Activated gamma-delta T cell treated with anti-CD3 and anti-CD28 coated beads, Interleukin-2, amount 50 U/mL, for 16 hours (primary cell): ENCODE measurements around the gene PGS1.
A peak's percentile ranks its signal among the peaks of the same experiment; 100 is the strongest.
"Not testable (repeated sequence)": the region's sequence is repeated elsewhere in the genome, so short reads cannot be mapped to it uniquely, and the experiment has no call there.

Source experiments
- DNase-seq: peaks from one replicate; pipeline ENCODE4 v3.0.0-alpha.2; 2020; ENCODE audit warnings: low read depth

PGS1 gene, protein sequence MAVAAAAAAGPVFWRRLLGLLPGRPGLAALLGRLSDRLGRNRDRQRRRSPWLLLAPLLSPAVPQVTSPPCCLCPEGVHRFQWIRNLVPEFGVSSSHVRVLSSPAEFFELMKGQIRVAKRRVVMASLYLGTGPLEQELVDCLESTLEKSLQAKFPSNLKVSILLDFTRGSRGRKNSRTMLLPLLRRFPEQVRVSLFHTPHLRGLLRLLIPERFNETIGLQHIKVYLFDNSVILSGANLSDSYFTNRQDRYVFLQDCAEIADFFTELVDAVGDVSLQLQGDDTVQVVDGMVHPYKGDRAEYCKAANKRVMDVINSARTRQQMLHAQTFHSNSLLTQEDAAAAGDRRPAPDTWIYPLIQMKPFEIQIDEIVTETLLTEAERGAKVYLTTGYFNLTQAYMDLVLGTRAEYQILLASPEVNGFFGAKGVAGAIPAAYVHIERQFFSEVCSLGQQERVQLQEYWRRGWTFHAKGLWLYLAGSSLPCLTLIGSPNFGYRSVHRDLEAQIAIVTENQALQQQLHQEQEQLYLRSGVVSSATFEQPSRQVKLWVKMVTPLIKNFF

DNA sequence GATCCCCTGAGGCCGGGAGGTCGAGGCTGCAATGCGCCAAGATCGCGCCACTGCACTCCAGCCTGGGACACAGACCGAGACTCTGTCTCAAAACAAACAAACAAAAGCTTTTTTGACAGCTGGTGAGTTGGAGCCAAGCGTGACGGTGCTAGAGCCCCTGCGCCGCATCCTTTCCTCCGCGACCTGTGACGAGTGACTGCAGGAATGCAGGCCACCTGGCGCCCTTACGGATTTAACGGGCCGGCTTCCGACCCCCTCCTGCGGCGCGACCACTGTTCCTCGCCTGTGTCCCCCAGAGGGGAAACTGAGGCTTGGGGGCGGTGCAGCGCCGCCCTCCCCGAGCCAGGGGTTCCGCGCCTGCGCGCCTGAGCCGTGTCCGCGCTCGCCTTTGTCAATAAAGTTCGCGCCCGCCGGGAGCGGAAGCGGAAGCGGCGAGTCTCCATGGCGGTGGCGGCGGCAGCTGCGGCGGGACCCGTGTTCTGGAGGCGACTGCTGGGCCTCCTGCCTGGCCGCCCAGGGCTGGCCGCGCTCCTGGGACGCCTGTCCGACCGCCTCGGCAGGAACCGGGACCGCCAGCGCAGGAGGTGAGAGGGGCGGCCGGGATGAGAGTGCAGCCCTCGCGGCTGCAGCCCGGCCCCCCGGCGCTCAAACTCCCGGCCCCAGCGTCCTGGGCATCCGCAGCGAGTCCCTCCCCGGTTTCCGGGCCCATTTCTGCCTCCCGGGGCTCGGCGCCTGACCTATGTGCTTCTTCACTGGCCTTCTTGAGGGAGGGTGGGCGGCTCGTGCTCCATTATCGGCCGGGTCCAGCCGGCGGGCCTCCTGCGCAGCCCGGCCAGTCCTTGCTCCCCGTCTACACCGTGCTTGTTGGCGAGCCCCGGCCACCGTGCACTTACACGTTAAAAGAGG is at the start of gene PGS1:
PGS1 (plus strand) TSS at position 425 of the 906 bp plus-strand sequence; CDS start at position 442, 17 bp downstream.
- peak; percentile 77 for DNase-seq

DNA sequence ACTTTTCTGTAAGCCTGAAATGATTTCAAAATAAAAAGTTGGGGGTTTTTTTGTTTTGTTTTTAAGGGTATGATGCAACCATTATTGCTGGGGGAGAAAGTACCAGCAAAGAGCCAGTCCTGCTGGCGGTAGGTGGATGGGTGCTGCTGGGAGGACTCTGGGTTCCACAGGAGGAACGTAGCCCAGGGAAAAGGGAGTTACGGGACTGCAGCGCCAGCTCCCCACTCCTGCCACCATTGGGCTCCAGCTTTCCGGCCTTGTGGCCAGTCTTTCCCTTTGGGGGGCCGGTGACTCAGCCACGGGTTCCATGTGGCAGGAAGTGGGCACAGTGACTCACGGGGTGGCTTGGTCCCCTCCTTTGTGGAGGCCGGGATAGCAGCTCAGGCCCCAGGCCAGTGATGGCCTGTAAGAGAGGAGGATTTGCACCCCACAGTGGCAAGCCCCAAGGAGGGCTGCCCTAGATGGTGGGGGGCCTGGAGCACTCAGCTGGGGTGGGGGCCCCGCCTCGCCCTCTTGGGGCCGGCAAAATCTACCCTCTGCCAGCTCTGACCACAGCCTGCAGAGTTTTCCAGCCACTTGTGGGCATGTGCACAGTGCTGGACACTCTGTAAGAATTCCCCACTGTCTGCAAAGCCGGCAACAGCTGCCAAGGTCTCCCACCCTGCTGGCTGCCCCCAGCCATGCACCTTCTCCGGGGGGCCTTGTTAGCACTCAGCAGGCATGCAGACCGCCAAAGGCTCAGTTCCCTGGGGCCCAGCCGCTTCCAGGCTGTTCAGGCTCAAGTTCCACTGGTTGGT is 49.0 kb upstream of the PGS1 start:
- no peak for DNase-seq

DNA sequence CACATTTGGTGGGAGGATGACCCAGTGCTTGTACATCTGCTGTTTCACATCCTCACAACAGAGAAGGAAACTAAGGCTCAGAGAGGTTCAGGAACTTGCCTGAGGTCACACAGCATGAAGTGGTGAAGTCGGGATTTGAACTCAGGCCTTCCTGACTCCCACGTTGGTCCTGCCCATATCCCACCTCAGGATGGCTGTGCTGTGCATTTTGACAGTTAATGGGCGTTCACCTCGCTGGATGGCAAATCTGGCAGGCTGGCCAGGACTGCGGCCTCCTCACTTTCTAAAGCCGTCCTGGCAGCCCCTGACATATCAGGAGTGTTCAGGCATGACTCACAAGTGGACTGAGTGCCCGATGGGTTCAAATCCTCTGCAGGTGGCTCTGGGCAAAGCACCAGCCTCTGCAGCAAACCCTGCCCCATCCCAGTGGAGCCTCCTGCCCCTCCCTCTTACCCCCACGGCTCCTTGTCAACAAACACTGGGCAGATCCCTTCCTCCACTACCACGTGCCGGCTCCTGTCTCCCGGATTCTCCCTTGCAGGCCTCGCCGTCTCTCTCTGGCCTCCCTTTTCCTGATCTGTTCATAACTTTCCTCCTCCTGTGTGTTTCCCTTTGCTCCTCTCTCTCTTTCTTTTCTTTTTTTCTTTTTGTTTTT is 47.8 kb upstream of the PGS1 start:
- DNase-seq = no peak

DNA sequence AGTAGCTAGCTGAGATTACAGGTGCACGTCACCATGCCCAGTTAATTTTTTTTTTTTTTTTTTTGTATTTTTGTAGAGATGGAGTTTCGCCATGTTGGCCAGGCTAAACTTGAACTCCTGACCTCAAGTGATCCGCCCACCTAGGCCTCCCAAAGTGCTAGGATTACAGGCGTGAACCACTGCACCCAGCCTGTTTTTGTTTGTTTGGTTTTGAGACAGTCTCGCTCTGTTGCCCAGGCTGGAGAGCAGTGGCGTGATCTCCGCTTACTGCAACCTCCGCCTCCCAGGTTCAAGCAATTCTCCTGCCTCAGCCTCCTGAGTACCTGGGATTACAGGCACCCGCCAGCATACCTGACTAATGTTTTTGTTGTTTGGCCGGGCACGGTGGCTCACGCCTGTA is 47.1 kb upstream of the PGS1 start:
- not testable (repeated sequence) for DNase-seq

DNA sequence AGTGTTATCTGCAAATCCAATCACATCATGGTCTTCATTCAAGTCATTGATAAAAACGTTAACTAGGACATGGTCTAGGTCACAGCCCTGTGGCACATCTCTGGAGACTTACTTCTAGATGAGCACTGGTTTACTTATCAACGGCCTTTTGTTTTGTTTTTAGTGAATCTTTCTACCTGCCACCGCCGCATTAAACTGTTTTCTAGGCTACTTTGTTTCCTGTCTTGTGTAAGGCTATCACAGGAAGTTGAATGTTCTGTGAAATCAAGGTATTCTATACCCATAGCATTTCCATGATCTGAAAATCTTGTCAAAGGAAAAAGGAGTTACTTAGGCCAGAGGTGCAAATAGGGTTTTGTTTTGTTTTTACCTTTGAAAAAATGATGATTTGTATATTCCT is 45.5 kb upstream of the PGS1 start:
- DNase-seq = no peak

DNA sequence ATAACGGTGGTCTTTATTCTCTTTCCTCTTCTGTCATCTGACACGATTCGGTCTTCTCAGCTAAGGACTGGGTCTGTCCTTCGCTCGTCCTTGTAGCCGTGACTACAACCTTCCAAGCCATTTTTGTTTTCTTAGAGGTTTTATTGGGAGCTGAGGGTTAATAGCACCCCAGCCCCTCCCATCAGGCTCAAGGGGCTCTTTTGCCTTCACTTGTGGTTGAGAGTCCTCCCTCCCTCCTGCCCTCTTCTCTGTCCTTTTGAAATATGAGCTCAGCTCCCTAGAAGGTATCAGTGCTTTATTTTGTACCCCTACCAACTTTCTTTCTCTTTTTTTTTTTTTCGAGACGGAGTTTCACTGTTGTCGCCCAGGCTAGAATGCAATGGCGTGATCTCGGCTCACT is 43.2 kb upstream of the PGS1 start:
- DNase-seq = no peak

DNA sequence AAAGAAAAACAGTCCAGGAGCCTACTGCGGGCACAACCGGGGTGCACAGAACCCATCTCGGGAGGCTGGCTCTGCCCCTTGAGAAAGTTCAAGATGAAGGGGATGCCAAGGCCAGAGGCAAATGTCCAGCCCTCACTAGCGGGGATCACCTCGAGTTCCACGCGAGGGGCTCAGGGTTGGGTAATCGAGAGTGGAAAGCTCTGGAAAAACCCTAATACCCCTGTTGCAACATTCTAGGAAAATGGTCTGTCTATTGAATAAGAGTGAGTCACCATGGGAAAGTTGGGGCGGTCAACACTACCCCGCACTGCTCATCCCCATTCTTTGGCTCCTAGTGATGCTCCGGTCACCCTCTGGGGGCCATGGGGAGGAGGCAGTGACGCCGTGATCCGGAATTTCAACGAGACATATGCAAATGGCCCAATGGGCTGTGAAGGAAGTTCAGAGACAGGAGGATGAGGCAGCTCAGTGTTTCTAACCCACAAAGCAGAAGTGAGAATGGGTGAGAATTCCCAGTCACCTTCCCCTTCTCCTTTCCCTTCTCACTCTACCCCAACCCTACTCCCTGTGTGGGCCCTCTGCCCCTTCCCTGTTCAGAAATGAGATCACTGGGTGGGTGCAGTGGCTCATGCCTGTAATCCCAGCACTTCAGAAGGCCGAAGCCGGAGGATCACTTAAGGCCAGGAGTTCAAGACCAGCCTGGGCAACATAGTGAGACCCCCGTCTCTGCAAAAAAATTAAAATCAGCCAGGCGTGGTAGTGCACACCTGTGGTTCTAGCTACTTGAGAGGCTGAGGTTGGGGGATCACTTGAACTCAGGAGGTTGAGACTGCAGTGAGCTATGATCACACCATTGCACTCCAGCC is 41.0 kb upstream of the PGS1 start:
- no peak for DNase-seq

DNA sequence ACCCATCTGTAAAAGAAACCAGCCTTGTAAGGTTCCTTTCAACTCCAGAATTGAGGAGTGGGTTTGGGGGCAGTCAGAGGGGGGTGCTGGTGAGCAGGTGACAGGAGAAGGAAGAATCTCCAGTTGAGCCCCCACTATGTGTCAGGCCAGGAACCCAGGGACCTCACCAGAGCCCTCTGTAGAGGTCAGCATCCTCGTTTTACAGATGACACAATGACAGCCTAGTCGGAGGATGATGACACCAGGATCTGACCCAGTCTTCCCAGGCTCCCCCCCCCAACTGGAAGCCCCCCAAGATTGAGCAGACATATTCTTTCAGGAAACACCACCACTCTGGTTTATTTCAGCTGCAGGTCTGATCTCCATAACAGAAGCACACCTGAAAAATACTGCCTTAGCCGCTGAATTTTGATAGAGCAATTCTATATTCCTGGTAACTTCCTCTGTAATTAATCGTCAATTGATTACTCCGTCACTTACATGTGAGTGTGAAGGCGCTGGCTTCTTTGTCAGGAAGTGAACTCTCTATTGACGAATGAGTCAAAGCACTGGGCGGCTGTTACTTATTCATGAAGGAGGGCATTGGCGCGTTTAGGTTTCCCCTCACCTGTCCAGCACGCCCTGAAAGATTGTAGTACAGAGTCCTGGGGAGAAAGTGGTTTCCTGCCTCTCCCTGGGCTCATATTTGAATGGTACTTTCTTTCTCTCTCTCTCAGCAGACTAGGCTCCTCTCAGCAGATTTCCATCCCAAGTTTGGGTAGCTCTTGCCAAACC is 39.8 kb upstream of the PGS1 start:
- no peak for DNase-seq

DNA sequence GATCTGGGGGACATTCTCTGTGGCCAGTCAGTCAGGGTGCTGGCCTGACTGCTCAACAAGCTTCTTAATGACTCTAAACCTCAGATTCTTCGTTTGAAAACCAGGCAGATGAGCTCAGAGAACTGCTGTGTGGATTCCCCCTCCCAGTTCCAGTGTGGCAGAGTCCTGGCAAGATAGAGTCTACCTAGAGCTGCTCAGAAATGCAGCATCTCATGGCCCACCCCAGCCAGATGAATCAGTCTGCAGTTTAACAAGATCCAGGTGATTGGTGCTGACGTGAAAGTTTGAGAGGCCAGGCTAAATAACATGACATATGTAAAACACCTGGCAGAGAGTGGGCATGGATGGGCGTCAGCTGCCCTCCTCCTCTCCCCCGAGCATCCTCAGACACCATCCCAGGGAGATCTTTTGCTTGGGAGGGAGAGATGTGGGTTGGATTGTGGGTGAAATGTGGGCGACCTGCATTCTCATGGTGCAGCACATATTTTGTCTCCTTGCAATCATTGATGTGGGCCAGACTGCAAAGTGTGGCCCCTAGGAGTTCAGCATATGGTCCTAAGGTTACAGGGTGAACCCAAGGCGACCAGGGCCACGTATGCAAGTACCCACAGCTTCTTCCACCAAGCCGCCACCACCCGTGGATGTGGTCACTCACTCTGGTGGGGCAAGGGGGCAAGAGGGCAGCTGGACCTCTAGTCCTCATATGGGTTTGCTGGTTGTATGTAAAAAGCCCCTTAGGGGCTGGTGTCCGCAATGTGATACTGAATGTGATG is 38.1 kb upstream of the PGS1 start:
- DNase-seq = no peak

DNA sequence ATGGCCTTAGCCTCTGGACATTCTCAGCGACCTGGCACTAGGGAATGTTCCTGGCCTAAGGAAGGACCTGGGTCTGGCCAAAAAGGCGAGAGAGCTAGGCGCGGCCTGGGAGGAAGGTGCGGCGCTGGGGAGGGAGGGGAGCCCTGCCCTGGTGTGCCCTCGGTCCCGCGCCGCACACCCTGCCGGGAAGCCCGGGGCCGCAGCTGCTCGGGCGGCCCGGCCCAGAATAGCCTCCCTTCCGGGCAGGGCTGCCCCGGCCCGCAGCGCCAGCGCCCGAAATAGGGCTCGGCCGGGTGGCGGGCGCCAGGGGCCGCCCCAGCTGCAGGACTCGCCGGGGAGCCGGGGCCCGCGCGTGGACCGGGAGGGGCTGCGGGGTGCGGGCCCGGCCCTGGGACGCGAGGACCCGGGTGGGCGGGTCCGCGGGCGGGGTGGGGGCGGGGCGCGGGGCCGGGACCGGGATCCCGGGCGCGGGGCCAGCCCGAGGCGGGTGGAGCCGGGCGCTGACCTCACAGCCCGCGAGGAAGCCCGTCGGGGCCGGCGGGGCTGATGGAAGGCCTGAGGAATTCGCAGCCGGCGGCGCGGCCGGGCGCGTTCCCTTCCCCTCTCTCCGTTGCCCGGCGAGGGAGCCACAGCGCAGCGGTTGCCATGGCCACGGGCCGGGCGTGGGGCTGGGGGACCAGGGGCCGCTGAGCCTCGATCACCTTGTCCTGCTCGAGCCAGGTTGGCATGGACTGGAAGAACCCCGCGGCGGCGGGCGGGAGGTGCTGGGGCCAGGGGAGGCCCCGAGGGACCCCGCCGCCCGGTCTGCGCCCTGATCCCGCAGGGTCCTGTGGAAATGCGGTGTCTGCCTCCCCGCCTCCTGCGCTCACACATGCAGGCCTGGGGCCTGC is 36.6 kb upstream of the PGS1 start:
- DNase-seq = no peak

DNA sequence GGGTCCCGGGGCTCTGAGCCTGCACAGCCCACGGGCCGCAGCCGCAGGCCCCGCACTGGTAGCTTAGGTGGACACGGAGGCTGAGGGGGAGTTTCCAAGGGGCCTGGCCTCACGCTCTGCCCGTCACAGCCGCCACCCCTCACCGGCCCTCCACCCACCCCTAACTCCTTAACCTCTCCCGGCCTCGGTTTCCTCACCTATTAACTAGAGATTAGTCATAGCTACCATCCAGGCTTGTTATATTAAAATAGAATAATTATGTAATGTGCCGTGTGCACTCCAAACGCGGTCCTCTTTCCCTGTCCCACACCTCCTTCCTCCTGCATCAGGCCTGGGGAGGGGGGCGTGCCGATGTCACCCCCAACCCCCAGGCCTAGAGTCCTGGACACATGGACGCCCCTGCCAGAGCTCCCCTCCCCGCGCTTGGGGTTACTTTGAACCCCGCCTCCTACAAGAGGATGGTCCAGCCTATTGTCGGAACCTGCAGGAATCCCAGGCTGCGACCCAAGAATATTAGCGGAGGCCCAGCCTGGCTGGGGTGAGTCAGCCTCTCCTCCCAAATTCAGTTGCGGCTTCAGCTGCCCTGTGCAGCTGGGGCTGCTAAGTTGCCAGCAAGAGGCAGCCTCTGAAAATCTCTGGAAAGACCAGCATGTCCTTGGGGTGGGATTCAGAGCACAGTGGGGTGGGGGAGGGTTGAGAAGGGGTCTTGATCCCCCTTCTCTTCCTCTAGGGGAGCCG is 35.8 kb upstream of the PGS1 start:
- DNase-seq = no peak

DNA sequence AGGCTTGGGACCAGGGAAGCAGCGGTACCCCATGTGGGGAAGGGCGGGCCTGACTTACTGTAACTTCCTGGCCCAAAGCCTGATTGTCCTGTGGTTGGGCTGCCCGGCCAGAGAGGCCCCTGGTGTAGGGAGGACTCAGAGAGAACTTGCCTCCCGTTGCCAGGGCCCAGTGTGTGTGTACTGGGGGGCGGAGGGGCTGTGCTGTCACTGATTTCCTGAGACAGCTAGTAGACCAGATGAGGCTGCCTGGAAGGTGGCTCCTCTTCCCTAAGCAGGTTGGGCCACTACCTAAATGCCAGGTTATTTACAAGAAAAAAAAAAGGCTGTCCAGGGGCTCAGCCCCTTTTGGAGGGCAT is 35.3 kb upstream of the PGS1 start:
- no peak for DNase-seq

DNA sequence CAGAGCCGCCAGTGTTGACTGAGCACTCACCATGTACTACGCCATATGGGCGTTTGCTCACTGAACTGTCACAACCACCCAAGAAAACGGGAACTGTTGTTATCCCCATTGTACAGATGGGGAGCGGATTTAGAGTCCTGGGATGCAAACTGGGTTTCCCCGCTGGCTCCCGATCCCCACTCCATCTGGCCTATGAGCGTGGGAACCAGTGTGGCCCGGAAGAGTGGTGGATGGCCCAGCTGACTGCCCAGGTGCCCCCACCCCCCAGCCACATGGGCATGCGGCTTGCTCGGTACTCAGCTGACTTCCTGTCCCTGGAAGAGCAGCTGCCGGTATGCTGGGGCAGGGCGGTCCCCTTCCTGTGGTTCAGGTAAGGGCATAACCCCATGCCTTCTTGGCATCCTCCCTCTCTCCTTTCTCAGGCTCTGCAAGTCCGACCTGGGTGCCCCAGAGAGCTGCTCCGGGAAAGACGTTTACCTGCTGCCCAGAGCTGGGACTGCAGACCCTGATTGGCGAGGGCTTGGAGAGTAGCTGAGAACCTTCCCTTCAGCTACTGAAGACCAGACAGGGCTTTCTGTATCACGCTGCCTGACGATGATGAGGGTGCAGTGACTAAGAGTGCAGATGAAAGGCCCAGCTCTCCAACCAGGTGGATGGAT is 34.8 kb upstream of the PGS1 start:
- DNase-seq = peak; percentile 61

DNA sequence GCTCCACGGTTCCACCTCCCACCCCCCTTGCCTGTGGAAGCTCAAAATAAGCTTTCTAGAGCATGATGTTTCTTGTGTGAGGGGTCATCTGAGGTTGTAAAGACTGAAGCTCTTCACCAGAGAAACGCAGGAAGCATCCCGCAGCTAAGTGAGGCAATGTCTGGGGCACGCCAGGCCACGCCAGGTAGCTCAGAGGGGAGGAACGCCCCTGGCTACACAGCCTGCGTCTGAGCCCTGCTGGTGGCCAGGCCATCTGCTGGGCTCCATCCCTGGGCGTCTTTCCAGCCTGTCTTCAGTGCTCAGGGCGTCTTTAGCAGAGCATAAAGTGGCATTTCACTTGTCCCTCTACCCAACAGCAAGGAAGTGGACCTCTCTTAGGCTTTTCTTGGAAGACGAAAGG is 33.8 kb upstream of the PGS1 start:
- DNase-seq = no peak

DNA sequence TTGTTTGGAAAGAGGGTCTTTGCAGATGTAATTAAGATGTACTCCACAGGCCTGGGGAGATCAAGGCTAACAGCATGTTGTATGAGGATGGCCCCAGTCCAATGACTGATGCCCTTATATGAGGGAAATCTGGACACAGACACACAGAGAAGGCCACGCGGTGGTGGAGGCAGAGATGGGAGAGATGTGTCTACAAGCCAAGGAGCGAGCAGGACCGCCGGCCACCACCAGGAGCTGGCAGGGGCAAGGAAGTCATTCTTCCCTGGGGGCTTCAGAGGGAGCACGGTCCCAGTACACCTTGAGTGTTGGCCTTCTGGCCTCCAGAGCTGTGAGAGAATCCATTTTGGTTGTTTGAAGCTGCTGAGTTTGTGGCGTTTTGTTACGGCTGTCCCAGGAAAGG is 33.3 kb upstream of the PGS1 start:
- no peak for DNase-seq

DNA sequence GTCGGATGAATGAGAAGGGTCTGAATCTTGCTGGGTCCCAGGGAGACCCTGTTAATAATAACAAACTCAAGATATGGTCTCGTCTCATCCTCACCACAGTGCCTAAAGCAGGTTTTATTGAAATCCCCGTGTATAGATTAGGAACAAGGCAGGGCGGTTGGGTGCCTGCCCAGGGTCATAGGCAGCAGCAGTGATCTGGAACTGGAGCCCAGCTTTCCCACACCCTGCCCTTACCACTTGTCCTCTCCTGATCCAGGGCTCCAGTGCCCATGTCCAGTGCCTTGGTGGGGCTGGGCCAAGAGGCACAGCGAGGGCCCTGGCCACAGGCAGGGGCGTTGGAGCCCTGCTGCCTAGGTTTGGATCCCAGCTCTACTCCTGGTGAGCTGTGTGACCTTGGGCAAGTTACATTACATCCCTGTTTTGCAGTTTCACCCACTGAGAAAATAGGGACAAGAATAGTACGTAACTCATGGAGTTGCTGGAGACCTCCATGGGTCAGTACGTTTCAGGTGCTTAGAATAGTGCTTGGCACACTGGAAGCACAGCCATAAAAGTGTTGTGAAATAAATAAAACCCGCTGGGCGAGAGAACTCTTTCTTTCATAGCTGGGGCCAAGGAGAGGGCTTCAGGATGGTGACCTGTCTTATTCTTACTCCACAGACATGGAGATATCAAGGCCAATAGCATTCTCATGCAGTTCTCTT is 32.5 kb upstream of the PGS1 start:
- DNase-seq = no peak
